T-helper 2 cell treated with Interferon-gamma antibody and Interleukin-4, amounts not matched to agents 100 ng/mL and 5 ng/mL, for 36 hours (primary cell): ENCODE results near the gene ADRA2A. TPM values are rescaled to one million over a fixed set of nuclear protein-coding genes. Genes with fewer than 3 reads are reported as not detected.

ENCODE experiments used
- intact Hi-C: fragments of 100-400 bp; cut with micrococcal nuclease; formaldehyde crosslinking; loops from one replicate; pipeline ENCODE4 v1.15.1; 2023
- total RNA-seq: library from RNA; stranded (reverse); gene quantifications from 2 replicates; pipeline ENCODE4 v1.2.3, GENCODE V29; 2022

ADRA2A gene
- total RNA-seq, 1 donor from 2014 or later, result not detected

GRCh38 chr10:111108441-111108840 is 31.6 kb downstream of the ADRA2A start:
- intact Hi-C loops, result no loop called here

- intact Hi-C loops, result no loop called here
Measured at GRCh38 chr10:111109501-111110242, 32.8 kb downstream of the ADRA2A start.

- intact Hi-C loops, result no loop called here
Measured at GRCh38 chr10:111110771-111111170, 33.9 kb downstream of the ADRA2A start.

GRCh38 chr10:111112333-111112732 is 35.5 kb downstream of the ADRA2A start:
- intact Hi-C loops, result no loop called here

- intact Hi-C loops, result no loop called here
Measured at GRCh38 chr10:111113238-111113960, 36.6 kb downstream of the ADRA2A start.

GRCh38 chr10:111113961-111114757 is 37.3 kb downstream of the ADRA2A start:
- intact Hi-C loops, result no loop called here

- intact Hi-C loops, result no loop called here
Measured at GRCh38 chr10:111114758-111115500, 38.1 kb downstream of the ADRA2A start.

- intact Hi-C loops, result no loop called here
Measured at GRCh38 chr10:111116211-111116610, 39.4 kb downstream of the ADRA2A start.

- intact Hi-C loops, result no loop called here
Measured at GRCh38 chr10:111116762-111117445, 40.1 kb downstream of the ADRA2A start.

- intact Hi-C loops, result no loop called here
Measured at GRCh38 chr10:111117528-111118277, 40.9 kb downstream of the ADRA2A start.

- intact Hi-C loops, result no loop called here
Measured at GRCh38 chr10:111118758-111119157, 41.9 kb downstream of the ADRA2A start.

GRCh38 chr10:111119637-111120036 is 42.8 kb downstream of the ADRA2A start:
- intact Hi-C loops, result no loop called here

GRCh38 chr10:111122127-111122526 is 45.3 kb downstream of the ADRA2A start:
- intact Hi-C loops, result no loop called here

- intact Hi-C loops, result no loop called here
Measured at GRCh38 chr10:111123883-111124282, 47.1 kb downstream of the ADRA2A start.

- intact Hi-C loops, result no loop called here
Measured at GRCh38 chr10:111125102-111125501, 48.3 kb downstream of the ADRA2A start.

- intact Hi-C loops, result no loop called here
Measured at GRCh38 chr10:111126077-111126476, 49.2 kb downstream of the ADRA2A start.

GRCh38 chr10:111127081-111127848 is 50.4 kb downstream of the ADRA2A start:
- intact Hi-C loops, result no loop called here

GRCh38 chr10:111128331-111129180 is 51.7 kb downstream of the ADRA2A start:
- intact Hi-C loops, result no loop called here
